Measurements from ENCODE around the gene LGALSL.

Gene LGALSL

GRCh38 chr2:64453770-64454385 is at the start of gene LGALSL:
LGALSL (plus strand) TSS chr2:64454162; CDS start chr2:64454546, 384 bp downstream.
- DNase-seq (ENCODE audit: low read depth): peak; percentile 14

- DNase-seq (ENCODE audit: low read depth): peak; percentile 31
Measured at GRCh38 chr2:64404743-64405142, 49.2 kb upstream of the LGALSL start.

- DNase-seq (ENCODE audit: low read depth): peak; percentile 77
Measured at GRCh38 chr2:64405581-64406406, 48.2 kb upstream of the LGALSL start.

GRCh38 chr2:64406407-64406774 is 47.6 kb upstream of the LGALSL start:
- no peak for DNase-seq (ENCODE audit: low read depth)

- DNase-seq (ENCODE audit: low read depth): no peak
Measured at GRCh38 chr2:64408031-64408430, 45.9 kb upstream of the LGALSL start.

- DNase-seq (ENCODE audit: low read depth): no peak
Measured at GRCh38 chr2:64410671-64411070, 43.3 kb upstream of the LGALSL start.

GRCh38 chr2:64412671-64413070 is 41.3 kb upstream of the LGALSL start:
- DNase-seq (ENCODE audit: low read depth): no peak

GRCh38 chr2:64414736-64415435 is 39.1 kb upstream of the LGALSL start:
- DNase-seq (ENCODE audit: low read depth): no peak

GRCh38 chr2:64417624-64418023 is 36.3 kb upstream of the LGALSL start:
- DNase-seq (ENCODE audit: low read depth): no peak

- no peak for DNase-seq (ENCODE audit: low read depth)
Measured at GRCh38 chr2:64419596-64420165, 34.3 kb upstream of the LGALSL start.

GRCh38 chr2:64420677-64421076 is 33.3 kb upstream of the LGALSL start:
- DNase-seq (ENCODE audit: low read depth): no peak

- DNase-seq (ENCODE audit: low read depth): no peak
Measured at GRCh38 chr2:64421201-64421600, 32.8 kb upstream of the LGALSL start.

GRCh38 chr2:64422466-64422865 is 31.5 kb upstream of the LGALSL start:
- no peak for DNase-seq (ENCODE audit: low read depth)

GRCh38 chr2:64423303-64423702 is 30.7 kb upstream of the LGALSL start:
- DNase-seq (ENCODE audit: low read depth): no peak

GRCh38 chr2:64424416-64424987 is 29.5 kb upstream of the LGALSL start:
- DNase-seq (ENCODE audit: low read depth): no peak

- DNase-seq (ENCODE audit: low read depth): no peak
Measured at GRCh38 chr2:64426183-64426952, 27.6 kb upstream of the LGALSL start.

- DNase-seq (ENCODE audit: low read depth): no peak
Measured at GRCh38 chr2:64434039-64434657, 19.8 kb upstream of the LGALSL start.

GRCh38 chr2:64437883-64438282 is 16.1 kb upstream of the LGALSL start:
- no peak for DNase-seq (ENCODE audit: low read depth)

- no peak for DNase-seq (ENCODE audit: low read depth)
Measured at GRCh38 chr2:64439194-64439593, 14.8 kb upstream of the LGALSL start.

GRCh38 chr2:64440843-64441242 is 13.1 kb upstream of the LGALSL start:
- no peak for DNase-seq (ENCODE audit: low read depth)

GRCh38 chr2:64442277-64442676 is 11.7 kb upstream of the LGALSL start:
- DNase-seq (ENCODE audit: low read depth): no peak

All from stromal cell of bone marrow (primary cell).